Measurements from ENCODE around the gene ITPK1. TPM values are rescaled to one million over a fixed set of nuclear protein-coding genes. Genes with fewer than 3 reads are reported as not detected.
A peak's percentile ranks its signal among the peaks of the same experiment; 100 is the strongest.
"Not testable (repeated sequence)": the region's sequence is repeated elsewhere in the genome, so short reads cannot be mapped to it uniquely, and the experiment has no call there.

The ITPK1 gene
- total RNA-seq, result 10 to 100 TPM; 53.4 to 61.8 TPM

- ATAC-seq (replicated peaks in 1 of 2) (peak; percentile 65 to 68), DNase-seq (peak; percentile 58 to 76)
- peaks cover 28% of the 10 kb centered on the region for H3K4me1 Mint-ChIP-seq (ENCODE audit: low read depth)
- no peaks in the 10 kb centered on the region for H3K36me3 Mint-ChIP-seq (ENCODE audit: insufficient read depth in 2 of 2)
- no peaks in the 10 kb centered on the region for H3K9me3 Mint-ChIP-seq
- H3K27me3 Mint-ChIP-seq (ENCODE audit: low read depth), result no peaks in the 10 kb centered on the region
- peak within 1 kb of the TSS; percentile 94 to 95 for H3K4me3 Mint-ChIP-seq
- peak within 1 kb of the TSS; percentile 81 for H3K27ac Mint-ChIP-seq
Observed at GRCh38 chr14:93115821-93116675, at the start of gene ITPK1. TSS of gene ITPK1 (minus strand) at chr14:93115925. CDS start at chr14:93115163, 762 bp downstream.

- no peaks in the 10 kb centered on the region for H3K27me3 Mint-ChIP-seq (ENCODE audit: low read depth)
- DNase-seq, result no peak
- no peaks in the 10 kb centered on the region for H3K36me3 Mint-ChIP-seq (ENCODE audit: insufficient read depth in 2 of 2)
- no peaks in the 10 kb centered on the region for H3K9me3 Mint-ChIP-seq
- no peak overlapping the region for H3K4me3 Mint-ChIP-seq
- H3K4me1 Mint-ChIP-seq (ENCODE audit: low read depth), result no peaks in the 10 kb centered on the region
- no peak for ATAC-seq (replicated peaks in 1 of 2)
- no peak overlapping the region for H3K27ac Mint-ChIP-seq
Observed at GRCh38 chr14:93163564-93163963, 47.8 kb upstream of the ITPK1 start.

DNA sequence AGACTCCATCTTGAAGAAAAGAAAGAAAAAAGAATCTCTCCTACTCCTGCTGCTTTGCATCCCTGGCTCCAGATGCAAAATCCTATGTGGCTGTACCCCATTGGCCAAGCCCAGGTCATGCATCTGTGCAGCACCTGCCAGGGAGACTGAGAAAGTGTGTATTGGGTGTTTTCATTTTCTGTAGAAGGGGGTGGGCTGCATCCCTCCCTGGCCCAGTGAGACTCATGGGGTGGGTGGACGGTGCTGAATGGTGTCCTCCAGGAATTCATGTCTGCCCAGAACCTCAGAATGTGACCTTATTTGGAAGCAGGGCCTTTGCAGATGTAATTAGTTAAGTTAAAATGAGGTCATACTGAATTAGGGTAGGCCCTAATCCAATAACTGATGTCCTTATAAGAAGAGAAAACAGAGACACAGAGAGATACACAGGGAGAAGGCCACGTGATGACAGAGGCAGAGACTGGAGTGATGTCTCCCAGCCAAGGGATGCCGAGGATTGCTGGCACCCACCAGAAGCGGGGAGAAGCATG, 45.8 kb upstream of the ITPK1 start:
- H3K27ac Mint-ChIP-seq, result no peak overlapping the region
- H3K36me3 Mint-ChIP-seq (ENCODE audit: insufficient read depth in 2 of 2), result no peaks in the 10 kb centered on the region
- no peak overlapping the region for H3K4me3 Mint-ChIP-seq
- H3K9me3 Mint-ChIP-seq, result no peaks in the 10 kb centered on the region
- ATAC-seq (replicated peaks in 1 of 2) (no peak), DNase-seq (no peak)
- H3K4me1 Mint-ChIP-seq (ENCODE audit: low read depth), result no peaks in the 10 kb centered on the region
- H3K27me3 Mint-ChIP-seq (ENCODE audit: low read depth), result no peaks in the 10 kb centered on the region

GRCh38 chr14:93160353-93160801, 44.7 kb upstream of the ITPK1 start:
- Mint-ChIP-seq H3K27me3 (ENCODE audit: low read depth) (no peaks in the 10 kb centered on the region), H3K36me3 (ENCODE audit: insufficient read depth in 2 of 2) (no peaks in the 10 kb centered on the region), H3K27ac (no peak overlapping the region)

DNA sequence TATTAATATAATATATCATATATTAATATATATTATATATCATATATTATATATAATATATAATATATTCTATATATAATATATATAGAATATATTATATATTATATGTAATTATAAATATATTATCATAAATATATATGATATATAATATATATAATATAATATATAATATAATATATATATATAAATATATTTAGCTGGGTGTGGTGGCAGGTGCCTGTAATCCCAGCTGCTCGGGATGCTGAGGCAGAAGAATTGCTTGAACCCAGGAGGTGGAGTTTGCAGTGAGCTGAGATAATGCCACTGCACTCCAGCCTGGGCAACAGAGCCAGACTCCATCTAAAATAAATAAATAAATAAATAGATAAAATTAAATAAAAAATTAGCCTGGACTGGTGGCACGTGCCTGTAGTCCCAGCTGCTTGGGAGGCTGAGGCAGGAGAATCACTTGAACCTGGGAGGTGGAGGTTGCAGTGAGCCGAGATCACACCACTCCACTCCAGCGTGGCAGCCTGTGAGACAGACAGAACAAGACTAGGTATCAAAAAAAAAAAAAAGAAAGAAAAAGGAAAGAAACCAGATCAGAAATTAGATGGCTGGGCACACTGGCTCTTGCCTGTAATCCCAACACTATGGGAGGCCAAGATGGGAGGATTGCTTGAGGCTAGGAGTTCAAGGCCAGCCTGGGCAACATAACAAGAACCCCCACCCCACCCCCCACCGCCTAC, 44.1 kb upstream of the ITPK1 start:
- not testable (repeated sequence) for H3K27me3 Mint-ChIP-seq (ENCODE audit: low read depth); H3K27ac Mint-ChIP-seq; DNase-seq; H3K4me1 Mint-ChIP-seq (ENCODE audit: low read depth); H3K36me3 Mint-ChIP-seq (ENCODE audit: insufficient read depth in 2 of 2); H3K4me3 Mint-ChIP-seq; H3K9me3 Mint-ChIP-seq
- peak; percentile 52 to 64 for ATAC-seq (replicated peaks in 1 of 2)

More at GRCh38 chr14:93160353-93160801, 44.7 kb upstream of the ITPK1 start:
- DNase-seq, result no peak
- Mint-ChIP-seq H3K4me3 (no peak overlapping the region), H3K4me1 (ENCODE audit: low read depth) (no peaks in the 10 kb centered on the region), H3K9me3 (no peaks in the 10 kb centered on the region)
- peak; percentile 42 to 66 for ATAC-seq (replicated peaks in 1 of 2)

GRCh38 chr14:93158349-93158748, 42.6 kb upstream of the ITPK1 start:
- DNase-seq; H3K4me3 Mint-ChIP-seq; H3K4me1 Mint-ChIP-seq (ENCODE audit: low read depth); H3K36me3 Mint-ChIP-seq (ENCODE audit: insufficient read depth in 2 of 2); H3K9me3 Mint-ChIP-seq; H3K27ac Mint-ChIP-seq; H3K27me3 Mint-ChIP-seq (ENCODE audit: low read depth): not testable (repeated sequence)
- ATAC-seq (replicated peaks in 1 of 2), result peak; percentile 43 to 69

- Mint-ChIP-seq H3K27me3 (ENCODE audit: low read depth) (no peaks in the 10 kb centered on the region), H3K4me1 (ENCODE audit: low read depth) (no peaks in the 10 kb centered on the region), H3K4me3 (no peak overlapping the region), H3K9me3 (no peaks in the 10 kb centered on the region), H3K27ac (no peak overlapping the region), H3K36me3 (ENCODE audit: insufficient read depth in 2 of 2) (no peaks in the 10 kb centered on the region)
- no peak for DNase-seq
- ATAC-seq (replicated peaks in 1 of 2), result no peak
Observed at GRCh38 chr14:93156693-93157369, 41.1 kb upstream of the ITPK1 start.

DNA sequence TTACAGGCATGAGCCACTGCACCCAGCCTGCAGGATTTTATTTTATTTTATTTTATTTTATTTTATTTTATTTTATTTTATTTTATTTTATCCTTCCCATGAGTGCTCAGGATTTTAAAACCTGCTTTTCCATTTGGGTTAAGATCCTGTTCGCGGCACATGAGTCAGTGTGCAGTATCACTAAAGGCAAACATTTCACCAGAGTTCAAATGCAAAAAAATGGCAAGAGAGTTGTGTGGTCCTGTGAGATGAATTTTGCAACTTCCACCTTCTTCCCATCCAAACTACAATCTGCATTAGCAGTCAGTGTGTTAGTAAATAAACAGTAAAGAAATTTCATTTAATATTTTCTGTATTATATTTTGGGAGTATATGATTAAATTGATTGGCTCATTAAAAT, 39.9 kb upstream of the ITPK1 start:
- Mint-ChIP-seq H3K9me3 (no peaks in the 10 kb centered on the region), H3K36me3 (ENCODE audit: insufficient read depth in 2 of 2) (no peaks in the 10 kb centered on the region), H3K4me3 (no peak overlapping the region), H3K4me1 (ENCODE audit: low read depth) (peaks cover 3% of the 10 kb centered on the region), H3K27me3 (ENCODE audit: low read depth) (no peaks in the 10 kb centered on the region), H3K27ac (no peak overlapping the region)
- DNase-seq, result no peak
- no peak for ATAC-seq (replicated peaks in 1 of 2)

- H3K4me1 Mint-ChIP-seq (ENCODE audit: low read depth), result peaks cover 10% of the 10 kb centered on the region
- H3K4me3 Mint-ChIP-seq, result no peak overlapping the region
- no peak for DNase-seq
- no peaks in the 10 kb centered on the region for H3K9me3 Mint-ChIP-seq
- ATAC-seq (replicated peaks in 1 of 2), result no peak
- no peaks in the 10 kb centered on the region for H3K27me3 Mint-ChIP-seq (ENCODE audit: low read depth)
- no peaks in the 10 kb centered on the region for H3K36me3 Mint-ChIP-seq (ENCODE audit: insufficient read depth in 2 of 2)
- H3K27ac Mint-ChIP-seq, result no peak overlapping the region
Observed at GRCh38 chr14:93153121-93153520, 37.4 kb upstream of the ITPK1 start.

GRCh38 chr14:93150227-93151208, 34.8 kb upstream of the ITPK1 start:
- Mint-ChIP-seq H3K4me1 (ENCODE audit: low read depth) (peaks cover 16% of the 10 kb centered on the region), H3K27me3 (ENCODE audit: low read depth) (no peaks in the 10 kb centered on the region), H3K4me3 (no peak overlapping the region), H3K36me3 (ENCODE audit: insufficient read depth in 2 of 2) (no peaks in the 10 kb centered on the region), H3K9me3 (no peaks in the 10 kb centered on the region), H3K27ac (no peak overlapping the region)
- ATAC-seq (replicated peaks in 1 of 2) (no peak), DNase-seq (no peak)

- H3K4me3 Mint-ChIP-seq, result no peak overlapping the region
- H3K36me3 Mint-ChIP-seq (ENCODE audit: insufficient read depth in 2 of 2), result no peaks in the 10 kb centered on the region
- H3K27me3 Mint-ChIP-seq (ENCODE audit: low read depth), result no peaks in the 10 kb centered on the region
- no peak for DNase-seq
- H3K9me3 Mint-ChIP-seq, result no peaks in the 10 kb centered on the region
- ATAC-seq (replicated peaks in 1 of 2), result no peak
- H3K27ac Mint-ChIP-seq, result no peak overlapping the region
- H3K4me1 Mint-ChIP-seq (ENCODE audit: low read depth), result peaks cover 18% of the 10 kb centered on the region
Observed at GRCh38 chr14:93148979-93149378, 33.3 kb upstream of the ITPK1 start.

DNA sequence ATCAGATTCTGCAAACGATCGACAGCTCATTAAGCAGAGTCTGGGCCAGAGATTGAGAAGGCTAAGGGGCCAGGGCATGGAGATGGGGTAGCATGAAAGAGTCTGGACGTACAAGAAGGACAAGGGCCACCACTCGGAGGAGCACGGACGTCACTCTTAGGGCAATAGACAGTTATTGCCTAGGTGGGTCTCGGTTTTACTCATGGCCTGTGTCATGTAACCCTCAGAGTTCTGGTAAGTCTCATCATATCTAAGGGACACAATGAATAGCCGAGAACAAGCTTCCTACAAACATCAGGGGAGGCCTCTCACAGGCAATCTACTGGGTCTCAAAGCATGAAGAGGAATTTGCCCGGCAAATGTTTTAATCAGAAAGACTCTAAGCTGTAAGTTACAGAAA, 30.4 kb upstream of the ITPK1 start:
- Mint-ChIP-seq H3K4me1 (ENCODE audit: low read depth) (peaks cover 18% of the 10 kb centered on the region), H3K9me3 (no peaks in the 10 kb centered on the region), H3K27me3 (ENCODE audit: low read depth) (no peaks in the 10 kb centered on the region), H3K36me3 (ENCODE audit: insufficient read depth in 2 of 2) (no peaks in the 10 kb centered on the region), H3K4me3 (peak overlapping the region; percentile 6 to 57), H3K27ac (peak overlapping the region; percentile 72)
- ATAC-seq (replicated peaks in 1 of 2) (peak; percentile 91 to 94), DNase-seq (peak; percentile 47 to 66)

Measured in activated T-cell treated with anti-CD3 and anti-CD28 coated beads, Interleukin-2, amount 50 U/mL, for 72 hours (primary cell).